ENCODE data around the gene CASQ1.
A peak's percentile ranks its signal among the peaks of the same experiment; 100 is the strongest.

Gene CASQ1

GRCh38 chr1:160168609-160169369 lies 21.6 kb upstream of the CASQ1 start:
- DNase-seq: no peak

- no peak for DNase-seq
These were observed 20.6 kb upstream of the CASQ1 start for GRCh38 chr1:160169553-160170399.

GRCh38 chr1:160171354-160171753 lies 19.0 kb upstream of the CASQ1 start:
- no peak for DNase-seq

- DNase-seq: no peak
These were observed 18.4 kb upstream of the CASQ1 start for GRCh38 chr1:160171980-160172379.

- DNase-seq: no peak
These were observed 13.1 kb upstream of the CASQ1 start for GRCh38 chr1:160177231-160177630.

GRCh38 chr1:160177667-160178066 lies 12.7 kb upstream of the CASQ1 start:
- DNase-seq: no peak

GRCh38 chr1:160178731-160179130 lies 11.6 kb upstream of the CASQ1 start:
- no peak for DNase-seq

- no peak for DNase-seq
These were observed 11.0 kb upstream of the CASQ1 start for GRCh38 chr1:160179336-160179735.

GRCh38 chr1:160186246-160186645 lies 4.1 kb upstream of the CASQ1 start:
- DNase-seq: no peak

- DNase-seq: no peak
These were observed 3.6 kb upstream of the CASQ1 start for GRCh38 chr1:160186729-160187128.

- DNase-seq: no peak
These were observed 3.0 kb upstream of the CASQ1 start for GRCh38 chr1:160187407-160187806.

GRCh38 chr1:160188341-160188740 lies 2.0 kb upstream of the CASQ1 start:
- DNase-seq: no peak

GRCh38 chr1:160191756-160192155 lies 1.4 kb downstream of the CASQ1 start:
- no peak for DNase-seq

GRCh38 chr1:160192234-160192633 lies 1.9 kb downstream of the CASQ1 start:
- no peak for DNase-seq

- DNase-seq: peak; percentile 95
These were observed 2.9 kb downstream of the CASQ1 start for GRCh38 chr1:160193091-160193819.

- no peak for DNase-seq
These were observed 3.7 kb downstream of the CASQ1 start for GRCh38 chr1:160193832-160194736.

GRCh38 chr1:160194737-160195059 lies 4.3 kb downstream of the CASQ1 start:
- no peak for DNase-seq

GRCh38 chr1:160196143-160196542 lies 5.8 kb downstream of the CASQ1 start:
- no peak for DNase-seq

- DNase-seq: no peak
These were observed 6.9 kb downstream of the CASQ1 start for GRCh38 chr1:160197231-160197630.

- peak; percentile 29 for DNase-seq
These were observed 10.4 kb downstream of the CASQ1 start for GRCh38 chr1:160200786-160201185.

- DNase-seq: peak; percentile 92
These were observed 14.3 kb downstream of the CASQ1 start for GRCh38 chr1:160204526-160205241.
